Retinal pigment epithelial cell (primary cell): ENCODE results near the gene SPATA16.
"Not testable (repeated sequence)": the region's sequence is repeated elsewhere in the genome, so short reads cannot be mapped to it uniquely, and the experiment has no call there.

Experiments used
- DNase-seq: peaks from one replicate; pipeline ENCODE4 v3.0.0-alpha.2; 2010; ENCODE audit warnings: low read depth
- H3K4me3 ChIP-seq: 2 replicates; pipeline ENCODE4 v1.5.1; 2011; ENCODE audit warnings: mild to moderate bottlenecking, low read length, control low read depth, moderate library complexity
- TF ChIP-seq, protein P1 (sequence below): conservative IDR thresholded peaks from 2 replicates; pipeline ENCODE4 v1.5.1; 2011; ENCODE audit warnings: low read depth, low read length, control low read depth, inconsistent platforms

Gene SPATA16

DNA sequence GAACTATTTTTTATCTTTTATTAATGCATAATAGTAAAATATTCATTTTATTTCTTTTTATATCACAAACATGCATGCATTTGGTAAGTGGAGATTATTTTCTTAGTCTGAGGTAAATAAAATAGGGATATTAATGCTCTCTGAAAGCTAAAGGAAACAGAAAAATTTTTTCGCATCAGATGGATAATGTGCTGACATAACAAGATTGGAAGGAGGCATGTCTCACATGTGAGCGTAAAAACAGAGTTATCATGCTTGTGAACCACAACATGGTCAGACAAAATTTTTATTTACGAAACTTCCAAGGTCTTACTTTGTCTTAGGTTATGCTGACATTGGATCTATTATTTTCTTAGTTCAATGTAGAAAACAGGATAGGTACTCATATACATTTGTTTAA, 166.1 kb downstream of the SPATA16 start:
- H3K4me3 ChIP-seq, result no peak overlapping the region
- no peak for DNase-seq
- TF ChIP-seq, protein P1, sequence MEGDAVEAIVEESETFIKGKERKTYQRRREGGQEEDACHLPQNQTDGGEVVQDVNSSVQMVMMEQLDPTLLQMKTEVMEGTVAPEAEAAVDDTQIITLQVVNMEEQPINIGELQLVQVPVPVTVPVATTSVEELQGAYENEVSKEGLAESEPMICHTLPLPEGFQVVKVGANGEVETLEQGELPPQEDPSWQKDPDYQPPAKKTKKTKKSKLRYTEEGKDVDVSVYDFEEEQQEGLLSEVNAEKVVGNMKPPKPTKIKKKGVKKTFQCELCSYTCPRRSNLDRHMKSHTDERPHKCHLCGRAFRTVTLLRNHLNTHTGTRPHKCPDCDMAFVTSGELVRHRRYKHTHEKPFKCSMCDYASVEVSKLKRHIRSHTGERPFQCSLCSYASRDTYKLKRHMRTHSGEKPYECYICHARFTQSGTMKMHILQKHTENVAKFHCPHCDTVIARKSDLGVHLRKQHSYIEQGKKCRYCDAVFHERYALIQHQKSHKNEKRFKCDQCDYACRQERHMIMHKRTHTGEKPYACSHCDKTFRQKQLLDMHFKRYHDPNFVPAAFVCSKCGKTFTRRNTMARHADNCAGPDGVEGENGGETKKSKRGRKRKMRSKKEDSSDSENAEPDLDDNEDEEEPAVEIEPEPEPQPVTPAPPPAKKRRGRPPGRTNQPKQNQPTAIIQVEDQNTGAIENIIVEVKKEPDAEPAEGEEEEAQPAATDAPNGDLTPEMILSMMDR, result no peak

DNA sequence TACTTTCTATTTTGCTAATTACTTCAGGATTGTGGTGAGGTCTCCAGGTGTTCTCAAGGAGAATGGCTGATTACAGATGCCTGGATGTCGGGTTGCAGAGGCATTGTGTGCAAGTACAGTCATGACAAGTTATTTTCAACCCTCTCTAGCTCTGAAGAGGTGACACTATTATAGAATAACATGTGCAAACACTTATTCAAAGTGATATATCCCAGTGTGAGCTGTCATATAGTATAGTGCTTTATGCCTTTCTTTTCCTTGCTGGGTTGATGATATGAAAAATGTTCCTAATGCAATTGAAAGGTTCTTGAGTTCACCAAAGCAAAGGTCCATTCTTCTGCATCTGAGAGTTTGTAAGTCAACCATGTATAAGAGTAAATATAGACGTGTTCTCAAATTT, 167.2 kb downstream of the SPATA16 start:
- no peak overlapping the region for H3K4me3 ChIP-seq
- DNase-seq, result no peak
- TF ChIP-seq, protein P1, result no peak

DNA sequence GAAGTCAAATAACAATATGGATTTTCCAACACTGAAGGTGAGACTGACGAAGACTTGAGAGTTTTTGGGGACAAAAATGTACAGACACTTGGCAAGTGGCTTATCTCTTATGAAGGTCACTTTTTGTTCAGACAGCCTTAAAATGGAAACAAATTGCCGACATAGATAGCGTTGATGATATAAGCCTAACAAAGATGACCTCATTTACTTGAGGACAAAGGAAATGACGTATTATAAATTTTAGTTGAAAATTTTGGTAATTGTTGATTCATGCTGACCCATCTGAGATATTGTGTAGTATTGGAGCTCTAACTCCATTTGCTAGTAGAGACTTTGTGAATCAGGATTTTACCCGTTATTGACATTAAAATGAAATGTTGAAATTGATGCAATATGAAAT, 168.3 kb downstream of the SPATA16 start:
- DNase-seq, result no peak
- no peak overlapping the region for H3K4me3 ChIP-seq
- TF ChIP-seq, protein P1, result no peak

DNA sequence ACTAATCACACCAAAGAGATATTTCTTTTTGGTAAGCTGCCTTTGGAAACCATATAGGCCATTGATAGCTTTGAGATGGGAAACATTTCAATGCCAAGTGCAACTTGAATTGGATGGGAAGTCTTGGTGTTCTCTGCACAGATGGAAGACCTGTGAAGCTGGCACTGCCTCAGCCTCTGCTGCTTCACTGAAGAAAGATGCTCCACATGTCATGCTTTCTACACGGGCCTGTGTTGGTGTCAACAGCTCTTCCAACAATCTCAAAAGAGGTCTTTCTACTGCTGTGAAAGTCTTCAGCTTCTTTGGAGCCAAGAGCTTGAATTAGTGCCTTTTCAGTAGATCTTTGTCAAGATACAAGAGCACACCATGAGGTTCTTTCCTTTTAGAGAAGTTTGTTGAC, 169.0 kb downstream of the SPATA16 start:
- no peak overlapping the region for H3K4me3 ChIP-seq
- no peak for DNase-seq
- TF ChIP-seq, protein P1, result no peak

DNA sequence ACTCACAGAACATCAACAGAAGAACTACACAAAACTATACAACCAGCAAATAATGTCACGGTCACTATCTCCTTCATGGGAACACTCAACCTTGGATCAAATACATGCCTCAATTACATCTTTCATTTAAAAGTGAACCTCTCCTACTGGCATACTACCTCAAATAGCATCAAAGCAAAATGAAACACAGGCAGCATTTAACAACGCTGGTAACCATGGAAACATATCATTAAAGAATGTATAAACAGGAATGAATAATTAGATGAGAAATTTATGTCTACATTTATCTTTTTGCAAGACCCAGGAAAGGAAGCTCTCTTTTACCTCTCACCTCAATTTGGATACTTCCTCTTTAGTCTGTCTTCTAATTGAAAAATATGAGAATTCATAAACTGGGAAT, 172.4 kb downstream of the SPATA16 start:
- TF ChIP-seq, protein P1, result no peak
- H3K4me3 ChIP-seq, result no peak overlapping the region
- no peak for DNase-seq

DNA sequence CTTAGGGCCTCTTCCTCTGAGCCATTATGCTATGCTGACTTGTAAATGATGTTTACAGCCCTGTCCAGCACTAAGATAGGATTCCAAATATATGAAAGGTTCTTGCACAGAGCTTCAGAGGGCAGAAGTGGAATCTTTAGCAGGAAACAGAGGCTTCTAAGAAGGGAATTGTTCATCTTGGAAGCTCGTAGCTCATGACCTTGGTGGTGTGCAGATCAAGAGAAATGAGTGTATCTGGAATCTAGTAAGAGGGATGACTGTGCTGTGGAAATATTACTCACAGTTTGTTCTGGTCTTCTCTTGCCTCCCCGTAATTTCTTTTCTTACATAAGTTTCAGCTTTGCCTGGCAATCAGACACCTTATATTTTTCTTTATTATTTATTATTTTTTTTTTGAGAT, 175.8 kb downstream of the SPATA16 start:
- H3K4me3 ChIP-seq, result no peak overlapping the region
- no peak for DNase-seq

DNA sequence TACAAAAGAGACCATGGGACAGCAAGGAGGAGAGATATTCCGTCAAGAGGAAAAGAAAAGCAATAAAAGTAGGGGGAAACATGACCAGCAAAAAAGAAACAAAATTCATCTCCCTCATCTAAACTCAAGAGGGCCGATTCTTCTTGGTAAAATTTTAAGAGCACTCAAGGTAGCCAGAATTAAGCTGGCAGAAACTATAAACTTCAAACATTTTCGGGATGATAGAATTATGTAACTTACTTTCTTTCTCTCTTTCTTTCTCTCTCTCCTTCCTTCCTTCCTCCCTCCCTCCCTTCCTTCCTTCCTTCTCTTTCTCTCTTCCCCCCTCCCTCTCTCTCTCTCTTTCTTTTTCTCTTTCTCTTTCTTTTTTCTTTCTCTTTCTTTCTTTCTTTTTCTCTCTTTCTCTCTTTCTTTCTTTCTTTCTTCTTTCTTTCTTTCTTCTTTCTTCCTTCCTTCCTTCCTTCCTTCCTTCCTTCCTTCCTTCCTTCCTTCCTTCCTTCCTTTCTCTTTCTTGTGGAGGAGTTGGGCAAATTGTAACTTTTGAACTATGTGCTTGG, 180.3 kb downstream of the SPATA16 start:
- H3K4me3 ChIP-seq, DNase-seq: not testable (repeated sequence)

More for the DNA sequence above, 175.8 kb downstream of the SPATA16 start:
- TF ChIP-seq, protein P1, result no peak

DNA sequence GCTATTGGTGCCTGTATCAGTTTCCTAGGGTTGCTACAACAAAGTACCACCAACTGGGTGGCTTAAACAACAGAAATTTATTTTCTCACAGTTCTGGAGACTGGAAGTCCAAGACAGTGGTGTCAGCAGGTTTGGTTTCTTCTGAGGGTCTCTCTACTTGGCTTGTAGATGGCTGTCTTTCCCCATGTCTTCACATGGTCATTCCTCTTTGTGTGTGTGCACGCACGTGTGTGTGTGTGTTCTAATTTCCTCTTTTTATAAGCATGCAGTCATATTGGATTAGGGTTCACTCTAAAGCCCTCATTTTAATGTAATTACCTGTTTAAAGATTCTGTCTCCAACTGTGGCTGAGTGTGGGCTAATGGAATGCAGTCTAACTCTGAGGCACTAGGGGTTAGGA, 182.5 kb downstream of the SPATA16 start:
- TF ChIP-seq, protein P1, result no peak
- no peak for DNase-seq
- no peak overlapping the region for H3K4me3 ChIP-seq
